HG03520 (cell line): ENCODE data around the gene GGT6.

ENCODE experiments used
- ATAC-seq: cut with Tn5 transposase; IDR thresholded peaks from one replicate; pipeline ENCODE4 v1.9.1; 2021; ENCODE audit warnings: mild to moderate bottlenecking, moderate library complexity; ENCODE audit not compliant: unreplicated experiment

The GGT6 gene

GRCh38 chr17:4576729-4577322 is 16.4 kb upstream of the GGT6 start:
- ATAC-seq, result no peak

- ATAC-seq, result no peak
Measured at GRCh38 chr17:4576161-4576558, 15.8 kb upstream of the GGT6 start.

- no peak for ATAC-seq
Measured at GRCh38 chr17:4574448-4575045, 14.2 kb upstream of the GGT6 start.

- ATAC-seq, result no peak
Measured at GRCh38 chr17:4573669-4574068, 13.3 kb upstream of the GGT6 start.

- no peak for ATAC-seq
Measured at GRCh38 chr17:4573115-4573514, 12.7 kb upstream of the GGT6 start.

- ATAC-seq, result no peak
Measured at GRCh38 chr17:4572131-4572530, 11.8 kb upstream of the GGT6 start.

GRCh38 chr17:4569591-4569990 is 9.2 kb upstream of the GGT6 start:
- ATAC-seq, result no peak

GRCh38 chr17:4566785-4567184 is 6.4 kb upstream of the GGT6 start:
- ATAC-seq, result no peak

GRCh38 chr17:4565209-4566141 is 5.1 kb upstream of the GGT6 start:
- ATAC-seq, result no peak

GRCh38 chr17:4562015-4562969 is 1.9 kb upstream of the GGT6 start:
- ATAC-seq, result no peak

GRCh38 chr17:4560837-4561256 is 470 bp upstream of the GGT6 start:
- no peak for ATAC-seq

- ATAC-seq, result no peak
Measured at GRCh38 chr17:4559966-4560365, 411 bp downstream of the GGT6 start.

- no peak for ATAC-seq
Measured at GRCh38 chr17:4559139-4559791, 1.1 kb downstream of the GGT6 start.

GRCh38 chr17:4558347-4558971 is 1.9 kb downstream of the GGT6 start:
- ATAC-seq, result no peak

GRCh38 chr17:4557626-4558346 is 2.6 kb downstream of the GGT6 start:
- no peak for ATAC-seq

- ATAC-seq, result no peak
Measured at GRCh38 chr17:4556996-4557395, 3.4 kb downstream of the GGT6 start.

- ATAC-seq, result no peak
Measured at GRCh38 chr17:4555873-4556759, 4.3 kb downstream of the GGT6 start.
